HG03064 (cell line): ENCODE measurements around the gene DPAGT1.

Source experiments
- ATAC-seq: cut with Tn5 transposase; IDR thresholded peaks from one replicate; pipeline ENCODE4 v1.9.1; 2021; ENCODE audit warnings: low read depth; ENCODE audit not compliant: unreplicated experiment

DPAGT1 gene

DNA sequence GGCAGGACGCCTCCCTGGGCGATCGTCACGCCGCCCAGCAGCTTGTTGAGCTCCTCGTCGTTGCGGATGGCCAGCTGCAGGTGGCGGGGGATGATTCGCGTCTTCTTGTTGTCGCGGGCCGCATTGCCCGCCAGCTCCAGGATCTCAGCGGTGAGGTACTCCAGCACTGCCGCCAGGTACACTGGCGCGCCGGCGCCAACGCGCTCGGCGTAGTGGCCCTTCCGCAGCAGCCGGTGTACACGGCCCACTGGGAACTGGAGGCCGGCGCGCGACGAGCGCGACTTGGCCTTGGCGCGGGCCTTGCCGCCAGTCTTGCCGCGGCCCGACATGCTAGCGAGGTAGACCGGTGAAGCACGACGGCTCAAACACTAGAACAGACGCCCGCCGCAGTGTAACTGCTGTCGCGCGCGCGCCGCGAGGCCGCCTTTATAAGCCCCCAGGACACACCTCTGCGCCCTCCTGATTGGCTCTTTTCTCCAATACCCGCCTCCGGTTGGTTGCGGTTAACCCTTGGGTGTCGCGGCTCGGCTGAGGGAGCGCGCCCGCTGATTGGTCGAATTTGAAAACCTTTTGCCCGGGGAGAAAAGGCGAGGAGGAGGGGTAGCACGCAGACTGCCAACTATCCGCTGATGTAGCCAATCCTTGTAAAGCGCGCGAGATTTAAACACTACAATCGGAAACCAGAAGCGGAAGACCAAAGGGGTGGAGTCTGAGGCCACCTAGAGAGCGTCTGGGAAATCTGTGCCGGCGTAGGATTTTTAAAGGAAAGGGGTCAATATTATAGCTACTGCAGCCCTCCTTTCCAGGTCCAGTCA is 6.4 kb downstream of the DPAGT1 start:
- peak; percentile 70 for ATAC-seq

DNA sequence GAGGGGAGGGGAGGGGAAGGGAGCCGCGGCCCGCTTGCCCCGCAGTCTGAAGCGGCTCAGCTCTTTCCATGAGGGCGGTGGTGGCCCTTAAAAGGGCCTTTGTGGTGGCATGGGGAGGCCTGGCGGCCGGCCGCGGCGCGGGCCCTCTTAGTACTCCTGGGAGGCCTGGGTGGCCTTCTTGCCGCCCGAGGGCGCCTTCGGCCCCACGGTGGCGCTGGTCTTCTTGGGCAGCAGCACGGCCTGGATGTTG is 6.9 kb downstream of the DPAGT1 start:
- ATAC-seq: peak; percentile 48

DNA sequence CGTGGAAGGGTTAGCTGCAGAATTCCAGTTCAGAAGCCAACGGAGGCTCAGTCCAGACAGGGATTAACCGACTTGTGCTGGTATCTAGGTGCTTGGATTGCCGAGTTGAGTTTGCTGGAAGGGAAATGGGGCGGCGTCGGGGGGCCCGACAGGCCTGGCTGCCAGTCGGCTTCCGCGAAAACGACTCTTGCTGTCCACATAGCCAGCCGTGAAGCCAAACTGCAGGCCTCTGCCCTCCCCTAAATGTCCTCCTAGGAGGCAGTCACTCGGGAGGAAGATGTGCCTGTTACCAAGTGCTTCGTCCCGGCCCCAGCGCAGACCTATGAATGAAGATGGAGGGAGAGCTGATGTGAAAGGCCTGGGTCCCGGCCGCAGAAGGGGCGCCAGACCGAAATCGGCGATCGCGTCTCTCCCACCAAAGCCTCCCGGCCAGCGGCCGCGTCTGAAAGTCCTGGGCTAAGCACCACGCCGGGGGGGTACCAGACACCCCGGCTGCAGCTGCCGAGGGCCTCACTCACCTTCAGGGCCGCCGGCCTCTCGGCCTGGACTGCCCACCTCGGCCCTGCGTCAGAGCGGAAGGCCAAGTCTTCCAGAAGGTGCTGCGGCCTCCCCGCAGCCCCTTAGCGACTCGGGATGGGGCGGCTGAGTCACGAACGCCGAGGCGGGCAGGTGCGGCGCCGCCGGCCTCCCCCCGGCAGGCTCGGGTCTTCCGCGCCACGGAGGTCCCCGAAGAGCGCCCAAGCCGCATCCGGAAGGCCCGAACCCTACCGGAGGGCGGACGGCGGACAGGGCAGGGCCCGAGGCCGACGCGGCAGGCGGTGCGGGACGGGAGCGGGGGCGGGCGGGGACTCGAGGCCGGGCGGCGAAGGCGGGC is 7.5 kb downstream of the DPAGT1 start:
- ATAC-seq: peak; percentile 5

DNA sequence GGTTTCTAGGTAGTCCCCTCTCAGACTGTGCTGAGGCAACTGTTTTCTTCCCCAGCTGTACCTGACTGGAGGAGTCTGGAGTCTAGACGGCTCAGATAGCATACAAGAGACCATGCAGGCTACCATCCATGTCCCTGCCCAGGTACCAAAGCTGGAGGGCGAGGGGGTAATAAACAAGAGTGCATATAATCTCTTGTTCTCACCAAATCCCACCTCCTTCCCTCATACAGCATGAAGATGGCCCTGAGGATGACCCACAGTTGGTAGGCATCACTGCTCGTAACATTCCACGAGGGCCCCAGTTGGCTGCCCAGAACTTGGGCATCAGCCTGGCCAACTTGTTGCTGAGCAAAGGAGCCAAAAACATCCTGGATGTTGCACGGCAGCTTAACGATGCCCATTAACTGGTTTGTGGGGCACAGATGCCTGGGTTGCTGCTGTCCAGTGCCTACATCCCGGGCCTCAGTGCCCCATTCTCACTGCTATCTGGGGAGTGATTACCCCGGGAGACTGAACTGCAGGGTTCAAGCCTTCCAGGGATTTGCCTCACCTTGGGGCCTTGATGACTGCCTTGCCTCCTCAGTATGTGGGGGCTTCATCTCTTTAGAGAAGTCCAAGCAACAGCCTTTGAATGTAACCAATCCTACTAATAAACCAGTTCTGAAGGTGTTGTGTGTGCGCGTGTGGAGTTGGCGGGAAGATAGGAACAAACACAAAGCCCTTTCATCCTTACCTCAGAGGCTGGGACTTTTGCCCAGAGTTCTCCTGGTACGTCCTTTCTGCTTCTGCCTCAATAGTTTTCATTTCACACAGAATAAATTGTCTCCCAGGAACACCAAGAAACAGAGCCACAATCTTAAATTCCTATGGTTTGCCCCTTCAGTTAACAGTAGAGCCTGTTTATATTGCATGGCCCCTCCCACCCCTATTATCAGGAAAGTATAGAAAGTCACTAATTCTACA is 8.5 kb downstream of the DPAGT1 start:
- no peak for ATAC-seq

DNA sequence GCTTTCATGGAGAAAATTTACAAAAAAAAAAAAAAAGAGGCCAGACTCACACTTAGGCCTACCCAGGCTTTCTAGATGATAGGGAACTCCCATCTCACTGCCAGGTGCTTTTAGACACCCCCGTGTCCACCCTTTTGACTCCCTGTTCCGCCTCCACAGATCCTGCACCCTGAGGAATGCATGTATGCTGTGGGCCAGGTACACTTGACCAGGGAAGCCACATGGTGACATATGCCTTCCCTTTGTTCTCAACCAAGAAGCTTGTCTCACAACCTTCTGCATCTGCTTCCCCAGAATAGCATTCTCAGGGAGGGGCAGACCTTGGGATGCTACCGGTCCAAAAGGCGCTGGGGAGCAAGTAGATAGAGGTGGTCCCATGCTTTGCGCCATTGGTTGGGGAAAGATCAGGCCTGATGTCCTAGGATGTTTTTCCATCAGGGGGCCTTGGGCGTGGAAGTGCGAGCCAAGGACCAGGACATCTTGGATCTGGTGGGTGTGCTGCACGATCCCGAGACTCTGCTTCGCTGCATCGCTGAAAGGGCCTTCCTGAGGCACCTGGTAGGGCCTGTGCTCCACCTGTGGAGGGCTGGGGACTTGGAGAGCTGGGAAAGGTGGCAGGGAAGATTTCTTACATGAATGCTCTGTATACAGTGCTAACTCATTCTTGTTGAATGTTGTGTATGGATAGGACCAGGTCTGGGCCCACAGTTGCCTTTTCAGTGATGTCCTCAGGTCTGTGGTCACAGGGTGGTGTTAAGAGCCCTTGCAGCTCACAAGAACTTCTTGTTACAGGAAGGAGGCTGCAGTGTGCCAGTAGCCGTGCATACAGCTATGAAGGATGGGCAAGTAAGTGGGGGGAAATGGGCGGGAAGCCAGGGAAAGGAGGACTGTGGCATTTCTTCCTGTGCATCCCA is 9.4 kb downstream of the DPAGT1 start:
- no peak for ATAC-seq

DNA sequence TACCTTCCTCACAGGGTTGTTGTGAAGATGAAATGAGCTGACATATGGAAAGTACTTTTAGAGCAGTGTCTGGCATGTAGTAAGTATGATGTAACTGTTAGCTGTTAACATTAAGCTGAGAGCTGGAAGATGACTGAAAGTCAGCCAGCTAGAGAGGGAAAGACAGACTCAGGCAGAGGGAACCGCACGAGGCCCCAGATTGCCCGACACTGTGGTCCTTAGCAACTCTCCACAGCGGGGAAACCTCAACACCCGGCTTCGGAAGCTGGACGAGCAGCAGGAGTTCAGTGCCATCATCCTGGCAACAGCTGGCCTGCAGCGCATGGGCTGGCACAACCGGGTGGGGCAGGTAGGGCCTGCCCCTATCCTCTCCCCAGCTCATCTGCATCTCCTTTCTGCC is 10.5 kb downstream of the DPAGT1 start:
- no peak for ATAC-seq

DNA sequence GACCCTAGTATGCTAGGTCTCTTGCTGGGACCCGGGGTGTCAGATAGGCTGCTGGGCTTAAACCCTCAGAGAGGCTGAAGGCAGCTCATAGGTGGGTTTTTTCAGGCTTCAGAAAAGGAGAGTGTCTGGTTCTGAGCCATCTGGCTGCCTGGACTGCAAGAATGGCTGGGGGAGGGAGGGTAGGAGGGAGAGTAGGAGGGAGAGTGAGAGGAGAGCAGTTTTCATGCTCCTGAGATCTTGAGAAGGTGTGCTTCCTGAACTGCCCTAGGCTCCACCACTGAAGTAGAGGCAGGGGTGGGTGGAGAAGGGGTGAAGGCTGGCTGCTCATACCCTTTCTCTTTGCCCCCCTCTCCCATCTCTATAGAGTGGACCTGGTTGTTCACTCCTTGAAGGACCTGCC is 12.3 kb downstream of the DPAGT1 start:
- no peak for ATAC-seq

DNA sequence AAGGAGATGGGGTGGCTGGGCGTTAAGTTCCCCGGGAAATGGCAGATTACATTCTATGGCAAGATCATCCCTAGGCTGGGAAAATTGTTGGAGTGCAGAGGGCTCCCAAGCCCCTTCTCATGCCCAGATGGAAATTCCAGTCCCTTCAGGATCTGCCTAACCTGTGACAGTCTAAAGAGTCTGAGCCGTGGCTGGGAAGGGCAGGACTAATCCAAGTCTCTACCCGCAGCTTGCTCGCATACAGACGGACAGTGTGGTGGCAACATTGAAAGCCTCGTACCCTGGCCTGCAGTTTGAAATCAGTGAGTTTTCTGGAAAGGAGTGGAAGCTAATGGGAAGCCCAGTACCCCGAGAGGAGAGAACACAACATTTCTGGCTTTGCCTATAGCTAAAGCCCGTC is 13.2 kb downstream of the DPAGT1 start:
- ATAC-seq: no peak

DNA sequence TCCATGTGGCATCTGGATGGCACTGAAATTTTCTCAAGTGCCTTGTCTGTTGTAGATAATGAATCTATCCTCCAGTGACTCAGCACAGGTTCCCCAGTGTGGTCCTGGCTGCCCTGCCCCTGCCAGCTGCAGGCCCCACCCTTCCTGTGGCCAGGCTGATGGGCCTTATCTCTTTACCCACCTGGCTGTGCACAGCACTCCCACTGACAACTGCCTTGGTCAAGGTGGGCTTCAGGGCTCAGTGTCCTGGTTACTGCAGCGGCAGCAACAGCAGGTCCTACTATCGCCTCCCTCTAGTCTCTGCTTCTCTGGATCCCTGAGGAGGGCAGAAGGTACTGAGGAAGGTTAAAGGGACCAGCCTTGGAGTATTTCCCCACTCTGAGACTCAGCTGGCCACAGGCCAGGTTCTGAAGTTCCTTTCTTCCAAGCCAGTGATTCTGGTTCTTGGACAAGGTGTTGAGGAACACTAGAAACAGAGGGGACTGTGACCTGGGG is 13.9 kb downstream of the DPAGT1 start:
- ATAC-seq: no peak

DNA sequence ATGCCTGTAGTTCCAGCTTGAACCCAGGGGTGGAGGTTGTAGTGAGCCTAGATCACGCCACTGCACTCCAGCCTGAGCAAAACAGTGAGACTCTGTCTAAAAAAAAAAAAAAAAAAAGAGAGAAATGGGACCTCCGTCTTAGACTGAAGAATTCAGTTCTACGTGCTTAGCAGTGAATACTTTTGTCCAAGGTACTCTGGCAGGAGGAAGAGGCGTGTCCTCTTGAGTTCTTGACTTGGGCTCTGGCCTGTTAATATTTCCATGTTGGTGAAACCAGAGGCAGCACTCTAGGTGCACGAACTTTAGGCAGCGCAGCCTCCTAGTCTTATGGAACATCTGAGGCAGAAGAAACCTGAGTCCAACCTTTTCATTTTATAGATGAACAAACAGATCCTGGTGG is 14.5 kb downstream of the DPAGT1 start:
- no peak for ATAC-seq

DNA sequence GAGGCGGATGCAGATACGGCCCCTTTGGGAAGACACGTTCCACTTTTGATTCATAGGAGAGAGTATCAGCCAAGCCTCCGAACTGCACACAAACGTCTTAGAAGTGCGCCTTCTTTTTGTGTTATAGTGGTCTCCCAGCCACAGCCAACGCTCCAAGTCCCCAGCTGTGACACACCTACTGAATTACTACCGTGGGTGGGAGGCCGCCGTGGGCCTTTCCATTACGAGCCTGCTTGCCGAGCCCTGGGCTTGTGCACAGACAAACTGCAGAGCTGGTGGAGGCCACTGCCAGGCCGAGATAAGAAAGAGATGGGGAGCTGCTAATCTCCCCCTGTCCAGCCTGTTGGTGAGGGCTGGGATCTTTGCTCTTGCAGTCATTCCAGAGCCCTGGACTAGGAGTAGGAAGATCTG is 16.2 kb downstream of the DPAGT1 start:
- ATAC-seq: no peak

DNA sequence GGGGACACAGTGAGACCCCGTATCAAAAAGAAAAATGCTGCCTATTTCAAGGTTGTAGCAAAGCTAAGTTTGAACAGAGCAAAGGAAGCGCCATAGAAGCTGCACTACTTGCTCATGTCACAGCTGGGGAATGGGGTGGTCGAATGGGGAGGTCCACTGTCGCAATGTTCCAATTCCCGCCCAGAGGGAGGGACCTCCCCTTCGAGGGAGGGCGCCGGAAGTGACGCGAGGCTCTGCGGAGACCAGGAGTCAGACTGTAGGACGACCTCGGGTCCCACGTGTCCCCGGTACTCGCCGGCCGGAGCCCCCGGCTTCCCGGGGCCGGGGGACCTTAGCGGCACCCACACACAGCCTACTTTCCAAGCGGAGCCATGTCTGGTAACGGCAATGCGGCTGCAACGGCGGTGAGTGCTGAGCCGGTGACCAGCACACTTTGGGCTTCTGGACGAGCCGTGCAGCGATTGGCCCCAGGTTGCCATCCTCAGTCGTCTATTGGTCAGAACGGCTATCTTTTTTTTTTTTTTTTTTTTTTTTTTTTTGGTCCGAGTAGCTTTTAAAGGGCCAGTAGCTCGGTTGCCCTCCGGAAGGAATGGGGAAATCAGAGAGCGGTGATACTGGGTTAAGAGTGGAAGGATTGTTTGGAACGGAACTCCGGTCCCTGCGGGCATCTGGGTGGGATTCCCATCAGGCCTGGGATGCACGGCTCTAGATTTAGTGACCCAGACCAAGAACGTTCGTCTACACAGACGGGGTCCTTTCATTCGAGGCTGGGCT is 16.8 kb downstream of the DPAGT1 start, which contains the start of gene HMBS:
HMBS (plus strand) TSS at position 219 of the 774 bp plus-strand sequence; CDS start at position 372, 153 bp downstream.
- peak; percentile 75 for ATAC-seq

DNA sequence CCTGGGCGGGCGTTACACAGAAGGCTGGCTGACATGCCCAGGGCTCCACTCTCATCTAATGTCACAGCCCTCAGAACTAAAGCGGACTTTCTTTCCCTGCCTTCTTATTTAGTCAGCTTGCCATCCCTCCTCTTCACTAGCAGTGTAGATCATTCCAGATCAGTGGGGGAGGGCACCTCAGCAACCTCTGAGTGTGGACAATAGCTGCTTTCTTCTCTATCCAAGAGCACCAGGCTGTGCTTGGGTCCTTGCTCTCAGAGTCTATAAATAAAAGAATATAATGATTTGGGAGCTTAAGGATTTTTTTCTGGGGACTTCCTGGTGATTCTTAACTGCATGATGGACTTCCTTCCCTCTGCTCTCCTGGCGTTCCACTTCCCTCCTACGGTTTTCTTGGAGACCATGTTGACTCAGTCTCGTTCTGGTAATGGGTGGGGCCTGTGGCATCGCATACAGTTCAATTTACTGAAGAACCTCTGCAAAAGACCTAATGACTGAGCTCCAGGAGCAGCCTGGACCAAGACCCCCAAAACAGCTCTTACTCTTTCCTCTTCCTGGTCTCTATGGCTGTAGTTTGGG is 19.9 kb downstream of the DPAGT1 start:
- no peak for ATAC-seq

DNA sequence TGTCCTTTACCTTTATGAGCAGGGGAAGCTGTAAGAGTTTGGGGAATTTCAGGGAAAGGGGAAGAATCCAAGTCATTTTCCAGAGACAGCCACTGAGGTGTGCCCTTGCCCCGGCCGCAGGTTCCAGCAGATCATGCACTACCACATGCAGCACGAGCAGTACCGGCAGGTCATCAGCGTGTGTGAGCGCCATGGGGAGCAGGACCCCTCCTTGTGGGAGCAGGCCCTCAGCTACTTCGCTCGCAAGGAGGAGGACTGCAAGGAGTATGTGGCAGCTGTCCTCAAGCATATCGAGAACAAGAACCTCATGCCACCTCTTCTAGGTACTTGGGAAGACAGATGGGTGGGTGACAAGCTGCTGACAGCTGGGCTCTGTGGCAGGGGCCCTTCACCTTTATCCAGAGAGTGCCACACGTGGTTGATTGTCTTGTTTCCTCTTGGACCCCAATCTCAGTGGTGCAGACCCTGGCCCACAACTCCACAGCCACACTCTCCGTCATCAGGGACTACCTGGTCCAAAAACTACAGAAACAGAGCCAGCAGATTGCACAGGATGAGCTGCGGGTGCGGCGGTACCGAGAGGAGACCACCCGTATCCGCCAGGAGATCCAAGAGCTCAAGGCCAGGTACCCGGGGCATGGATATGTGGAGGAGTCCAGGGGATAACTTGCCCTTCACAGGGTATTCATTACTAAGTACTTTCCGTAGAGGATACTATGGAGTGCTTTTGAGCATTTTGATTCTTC is 22.8 kb downstream of the DPAGT1 start:
- ATAC-seq: no peak

DNA sequence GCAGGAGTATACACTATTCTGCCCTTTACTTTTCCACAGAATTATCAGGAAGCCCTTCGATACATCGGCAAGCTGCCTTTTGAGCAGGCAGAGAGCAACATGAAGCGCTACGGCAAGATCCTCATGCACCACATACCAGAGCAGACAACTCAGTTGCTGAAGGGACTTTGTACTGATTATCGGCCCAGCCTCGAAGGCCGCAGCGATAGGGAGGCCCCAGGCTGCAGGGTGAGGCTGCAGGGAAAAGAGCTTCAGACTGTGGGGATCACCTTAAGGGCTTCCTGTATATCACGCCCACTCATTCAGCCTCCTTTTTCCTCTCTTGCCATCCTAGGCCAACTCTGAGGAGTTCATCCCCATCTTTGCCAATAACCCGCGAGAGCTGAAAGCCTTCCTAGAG is 23.8 kb downstream of the DPAGT1 start:
- no peak for ATAC-seq

DNA sequence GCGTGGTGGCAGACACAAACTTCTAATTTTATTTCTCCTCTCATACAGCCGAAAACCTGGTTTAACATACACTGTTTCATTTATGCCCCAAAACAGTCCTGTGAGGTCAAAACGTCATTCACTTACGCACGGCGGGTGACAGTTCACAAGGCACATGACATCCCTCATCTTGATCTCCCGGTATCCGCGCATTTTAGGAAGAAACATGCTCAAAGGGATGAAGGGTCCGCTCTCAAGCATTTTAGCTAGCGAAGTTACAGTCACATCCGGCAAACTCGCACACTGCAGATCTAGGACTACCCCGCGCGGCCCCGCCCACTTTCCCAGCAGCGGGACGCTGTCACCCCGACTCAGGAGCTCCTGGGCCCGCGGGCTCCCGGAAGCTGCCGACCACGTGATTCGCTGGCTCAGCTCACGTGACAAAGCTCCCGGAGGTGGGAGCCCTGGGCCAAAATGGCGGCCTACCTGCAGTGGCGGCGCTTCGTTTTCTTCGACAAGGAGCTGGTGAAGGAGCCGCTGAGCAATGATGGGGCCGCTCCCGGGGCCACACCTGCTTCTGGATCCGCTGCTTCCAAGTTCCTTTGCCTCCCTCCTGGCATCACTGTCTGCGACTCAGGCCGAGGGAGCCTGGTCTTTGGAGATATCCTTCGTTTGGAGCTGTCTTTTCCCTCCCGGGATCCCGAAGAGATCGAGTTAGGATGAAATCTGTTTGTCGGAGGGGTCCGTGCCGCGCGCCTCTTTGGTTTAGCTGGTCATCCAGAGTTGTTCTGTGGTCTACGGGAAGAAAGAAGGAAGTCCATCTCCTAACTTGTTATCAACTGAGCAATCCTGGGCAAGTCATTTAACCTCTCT is 34.1 kb downstream of the DPAGT1 start, which contains the start of gene VPS11:
VPS11 (plus strand) TSS at position 448 of the 852 bp plus-strand sequence; CDS start at position 454, 6 bp downstream.
- ATAC-seq: peak; percentile 80

DNA sequence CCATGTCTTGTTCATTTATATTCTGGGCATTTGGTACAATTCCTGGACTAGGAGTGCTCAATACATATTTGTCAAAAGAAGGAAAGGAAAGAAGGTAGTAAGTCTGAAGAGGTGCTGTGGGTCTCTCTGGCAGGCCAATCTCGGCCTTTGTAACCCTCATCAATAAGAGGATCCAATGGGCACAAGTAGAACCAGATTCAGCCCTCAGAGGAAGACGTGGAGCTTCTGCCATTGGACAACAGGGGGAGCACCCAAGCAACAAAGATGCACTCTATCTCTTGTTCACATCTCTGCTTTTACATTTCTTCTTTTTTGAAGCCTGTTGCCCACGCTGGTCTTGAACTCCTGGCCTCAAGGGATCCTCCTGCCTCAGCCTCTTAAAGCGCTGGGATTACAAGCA is 36.3 kb downstream of the DPAGT1 start:
- ATAC-seq: no peak
